ENCODE measurements around the gene INO80.

INO80 gene

DNA sequence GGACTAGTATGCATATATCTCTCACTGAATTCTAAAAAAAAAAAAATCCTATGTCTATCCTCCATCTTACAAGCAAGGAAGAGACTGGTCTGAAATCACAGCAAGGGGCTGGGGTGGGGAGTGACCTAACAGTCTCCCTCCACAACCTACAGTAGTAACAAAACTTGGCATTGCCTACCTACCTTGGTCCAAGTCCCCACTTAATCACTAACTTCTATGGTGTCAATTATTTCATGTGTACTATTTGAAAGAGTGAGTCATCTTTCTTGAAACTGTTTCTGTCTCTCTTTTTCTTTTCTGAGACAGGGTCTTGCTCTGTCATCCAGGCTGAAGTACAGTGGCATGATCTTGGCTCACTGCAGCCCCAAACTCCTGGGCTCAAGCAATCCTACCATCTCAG lies 126.0 kb downstream of the INO80 start:
- Mint-ChIP-seq H3K9me3 (no peaks in the 10 kb centered on the region), H3K4me1 (peaks cover 4 to 10% of the 10 kb centered on the region in 2 donors), H3K27ac (no peak overlapping the region), H3K27me3 (no peaks in the 10 kb centered on the region), H3K36me3 (peaks cover 38 to 52% of the 10 kb centered on the region in 2 donors), H3K4me3 (no peak overlapping the region)
- DNase-seq (no peak), ATAC-seq (replicated peaks) (no peak)

DNA sequence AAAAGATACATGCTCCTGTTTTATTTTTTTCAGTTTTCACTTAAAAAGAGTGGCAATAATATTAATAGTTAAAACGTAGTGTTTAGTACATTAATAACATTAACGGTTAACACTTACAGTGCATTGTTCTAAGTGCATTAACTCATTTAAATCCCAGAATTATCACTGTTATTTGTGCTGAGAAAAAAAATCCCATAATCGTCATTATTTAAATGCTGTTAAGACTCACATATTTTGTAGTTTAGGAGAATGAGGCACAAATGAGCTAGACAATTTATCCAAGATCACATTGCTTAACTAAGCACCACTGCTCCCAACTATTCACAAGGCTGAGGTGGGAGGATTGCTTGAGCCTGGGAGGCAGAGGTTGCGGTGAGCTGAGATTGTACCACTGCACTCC lies 127.9 kb downstream of the INO80 start:
- Mint-ChIP-seq H3K4me3 (no peak overlapping the region), H3K9me3 (no peaks in the 10 kb centered on the region), H3K4me1 (peaks cover 4 to 10% of the 10 kb centered on the region in 2 donors), H3K36me3 (peaks cover 31 to 47% of the 10 kb centered on the region in 2 donors), H3K27me3 (no peaks in the 10 kb centered on the region), H3K27ac (no peak overlapping the region)
- DNase-seq: no peak
- no peak for ATAC-seq (replicated peaks)

DNA sequence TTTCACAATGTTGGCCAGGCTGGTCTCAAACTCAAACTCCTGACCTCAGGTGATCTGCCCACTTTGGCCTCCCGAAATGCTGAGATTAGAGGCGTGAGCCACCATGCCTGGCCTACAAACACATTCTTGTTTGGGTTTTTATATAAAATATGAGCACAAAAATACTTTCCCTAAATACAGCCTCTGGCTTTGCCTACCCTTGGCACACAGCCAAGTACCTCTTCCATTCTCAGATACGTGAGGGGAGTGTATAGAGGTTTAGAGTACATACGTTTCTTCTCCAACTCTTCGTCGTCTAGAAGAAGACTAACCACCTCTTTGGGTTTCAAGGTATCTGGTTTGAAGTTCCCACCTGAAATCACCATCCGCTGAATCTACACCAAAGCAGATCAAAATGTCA lies 129.3 kb downstream of the INO80 start:
- no peak for ATAC-seq (replicated peaks)
- H3K36me3 Mint-ChIP-seq: peaks cover 40 to 50% of the 10 kb centered on the region in 2 donors

DNA sequence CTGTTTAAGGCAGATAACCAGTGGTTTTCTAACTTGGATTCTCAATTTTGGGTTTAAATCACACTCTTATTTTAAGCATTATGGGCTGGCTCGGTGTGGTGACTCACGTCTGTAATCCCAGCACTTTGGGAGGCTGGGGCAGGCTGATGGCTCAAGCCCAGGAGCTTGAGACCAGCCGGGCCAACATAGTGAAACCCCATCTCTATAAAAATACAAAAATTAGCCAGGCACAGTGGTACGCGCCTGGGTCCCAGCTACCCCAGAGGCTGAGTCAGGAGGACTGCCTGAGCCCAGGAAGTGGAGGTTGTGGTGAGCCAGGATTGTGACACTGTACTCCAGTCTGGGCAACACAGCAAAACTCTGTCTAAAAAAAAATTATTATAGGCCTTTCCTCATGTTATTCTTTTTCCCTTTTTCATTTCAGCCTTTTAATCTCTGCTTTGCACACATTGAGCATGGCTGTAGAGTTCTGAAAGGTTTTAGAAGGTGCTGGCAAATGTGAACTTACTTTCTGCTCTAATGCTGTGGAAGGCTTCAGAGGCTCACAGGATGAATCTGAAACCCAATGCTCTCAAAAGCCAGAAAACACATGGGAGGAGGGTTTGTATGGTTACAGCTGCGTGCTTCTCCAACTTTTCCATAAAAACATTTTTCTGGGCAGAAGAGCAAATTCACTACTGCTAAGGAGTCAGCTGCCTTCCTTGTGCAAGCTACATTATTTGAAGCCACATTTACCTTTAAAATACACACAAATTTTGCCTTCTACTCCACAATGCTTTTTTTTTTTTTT lies 130.3 kb downstream of the INO80 start:
- ATAC-seq (replicated peaks) (no peak), DNase-seq (no peak)
- peaks cover 39 to 49% of the 10 kb centered on the region in 2 donors for H3K36me3 Mint-ChIP-seq
- peaks cover 0 to under 1% of the 10 kb centered on the region in 2 donors for H3K4me1 Mint-ChIP-seq
- no peak overlapping the region for H3K4me3 Mint-ChIP-seq
- H3K9me3 Mint-ChIP-seq: no peaks in the 10 kb centered on the region
- no peak overlapping the region for H3K27ac Mint-ChIP-seq
- no peaks in the 10 kb centered on the region for H3K27me3 Mint-ChIP-seq

More for the DNA sequence above, 129.3 kb downstream of the INO80 start:
- Mint-ChIP-seq H3K9me3 (no peaks in the 10 kb centered on the region), H3K4me1 (peaks cover 4 to 10% of the 10 kb centered on the region in 2 donors), H3K4me3 (no peak overlapping the region), H3K27ac (no peak overlapping the region), H3K27me3 (no peaks in the 10 kb centered on the region)
- no peak for DNase-seq

DNA sequence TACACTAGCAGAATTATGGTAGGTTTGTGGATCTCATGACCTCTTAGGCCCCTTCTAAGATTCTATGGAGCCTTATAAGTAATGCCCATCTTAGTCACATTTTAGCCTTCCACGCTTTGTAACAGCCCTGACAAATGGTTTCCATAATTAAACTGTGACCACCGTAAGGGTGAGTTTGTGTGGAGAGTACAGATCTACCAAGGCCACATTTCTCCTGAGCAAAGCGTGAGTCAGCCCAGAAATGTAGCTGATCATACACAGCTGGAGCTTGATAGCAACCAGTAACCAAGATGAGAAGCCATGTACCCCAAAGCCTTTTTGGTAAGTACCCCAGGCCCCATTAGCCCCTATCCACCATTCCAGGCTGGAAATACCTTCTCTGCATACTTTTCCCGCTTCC lies 131.1 kb downstream of the INO80 start:
- Mint-ChIP-seq H3K36me3 (peaks cover 41 to 46% of the 10 kb centered on the region in 2 donors), H3K27ac (no peak overlapping the region), H3K4me3 (no peak overlapping the region), H3K27me3 (no peaks in the 10 kb centered on the region), H3K4me1 (no peaks in the 10 kb centered on the region), H3K9me3 (no peaks in the 10 kb centered on the region)
- ATAC-seq (replicated peaks) (no peak), DNase-seq (no peak)

DNA sequence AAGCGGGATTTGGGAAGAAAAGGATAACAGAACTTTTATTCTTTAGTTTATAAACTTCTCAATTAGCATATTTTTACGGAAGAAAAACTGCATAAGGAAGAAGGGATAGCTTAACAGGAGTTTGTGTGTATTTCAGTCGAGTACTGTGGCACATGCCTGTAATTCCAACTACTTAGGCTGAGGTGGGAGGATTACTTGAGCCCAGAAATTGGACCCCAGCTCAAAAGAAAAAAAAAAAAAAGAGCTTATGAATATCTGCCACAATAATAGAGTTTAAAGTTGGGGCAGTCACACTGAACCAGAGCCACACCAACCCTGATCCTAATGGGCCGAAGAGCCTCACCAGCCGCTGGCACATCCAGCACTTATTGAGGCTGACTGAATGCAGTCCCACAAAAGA lies 131.7 kb downstream of the INO80 start:
- Mint-ChIP-seq H3K4me1 (no peaks in the 10 kb centered on the region), H3K27me3 (no peaks in the 10 kb centered on the region), H3K9me3 (no peaks in the 10 kb centered on the region), H3K27ac (no peak overlapping the region), H3K4me3 (no peak overlapping the region), H3K36me3 (peaks cover 40 to 46% of the 10 kb centered on the region in 2 donors)
- DNase-seq: no peak
- ATAC-seq (replicated peaks): no peak

DNA sequence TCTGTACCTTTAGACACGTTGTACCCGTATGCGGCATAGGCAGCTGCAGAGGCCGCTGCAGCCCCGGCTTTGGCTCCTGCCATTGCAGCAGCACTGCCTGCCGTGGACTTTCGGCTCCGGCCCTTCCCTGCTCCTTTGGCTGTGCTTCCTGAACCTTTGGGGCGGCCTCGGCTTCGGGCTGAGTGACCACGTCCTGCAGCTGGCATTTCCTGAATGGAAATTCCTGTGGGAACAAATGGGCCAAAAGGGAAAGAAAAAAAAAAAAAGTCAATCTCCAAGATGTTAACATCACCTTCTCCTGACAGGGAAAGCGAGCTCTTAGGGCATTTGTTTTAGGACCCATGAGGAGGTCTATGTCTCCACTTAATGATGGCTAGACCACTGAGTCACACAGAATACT lies 133.2 kb downstream of the INO80 start:
- DNase-seq (no peak), ATAC-seq (replicated peaks) (no peak)
- Mint-ChIP-seq H3K36me3 (peaks cover 47 to 52% of the 10 kb centered on the region in 2 donors), H3K4me1 (no peaks in the 10 kb centered on the region), H3K27ac (peak overlapping the region; percentile 25), H3K9me3 (no peaks in the 10 kb centered on the region), H3K4me3 (no peak overlapping the region), H3K27me3 (no peaks in the 10 kb centered on the region)

DNA sequence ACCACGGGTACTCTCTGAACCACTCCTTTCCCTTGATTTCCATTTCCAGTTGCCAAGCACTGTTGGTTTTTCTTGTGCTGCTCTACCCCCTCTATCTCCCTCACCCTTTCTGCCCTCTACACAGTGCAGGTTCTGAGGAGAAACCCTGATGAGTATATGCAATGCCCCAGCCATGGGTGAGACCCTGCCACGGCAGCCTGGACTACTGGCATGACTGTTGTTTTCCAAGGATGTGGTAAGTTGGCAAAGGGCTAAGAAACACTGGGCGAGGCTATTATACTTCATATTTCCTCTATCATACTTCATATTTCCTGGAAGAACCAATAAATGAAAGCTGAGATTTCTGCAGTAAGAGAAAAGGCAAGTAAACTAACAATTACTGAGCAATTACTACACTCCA lies 134.9 kb downstream of the INO80 start:
- Mint-ChIP-seq H3K4me1 (no peaks in the 10 kb centered on the region), H3K27me3 (no peaks in the 10 kb centered on the region), H3K4me3 (no peak overlapping the region), H3K9me3 (no peaks in the 10 kb centered on the region), H3K36me3 (peaks cover 47 to 58% of the 10 kb centered on the region in 2 donors), H3K27ac (no peak overlapping the region)
- DNase-seq (no peak), ATAC-seq (replicated peaks) (no peak)

DNA sequence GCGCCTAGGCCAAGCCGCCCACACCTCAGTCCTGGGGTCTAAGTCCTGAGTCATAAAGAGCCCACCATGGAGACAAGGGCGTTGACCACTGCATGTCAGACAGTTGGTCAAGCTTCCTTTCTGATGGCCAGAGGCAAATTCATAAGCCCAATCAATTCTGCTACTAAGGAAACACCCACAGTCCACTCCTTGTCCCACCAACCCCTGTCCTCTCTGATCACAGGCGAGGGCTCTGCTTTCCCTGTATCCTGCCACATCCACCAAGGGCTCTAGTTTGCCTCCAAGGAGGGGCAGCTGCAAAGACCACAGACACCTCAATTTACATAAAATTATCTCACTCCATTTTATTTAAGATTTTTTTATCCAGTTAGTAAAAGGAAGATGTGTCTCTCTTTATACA lies 137.5 kb downstream of the INO80 start:
- ATAC-seq (replicated peaks) (no peak), DNase-seq (no peak)
- H3K27me3 Mint-ChIP-seq: no peaks in the 10 kb centered on the region
- no peaks in the 10 kb centered on the region for H3K4me1 Mint-ChIP-seq
- peaks cover 51 to 53% of the 10 kb centered on the region in 2 donors for H3K36me3 Mint-ChIP-seq
- H3K27ac Mint-ChIP-seq: no peak overlapping the region
- no peaks in the 10 kb centered on the region for H3K9me3 Mint-ChIP-seq
- H3K4me3 Mint-ChIP-seq: no peak overlapping the region

DNA sequence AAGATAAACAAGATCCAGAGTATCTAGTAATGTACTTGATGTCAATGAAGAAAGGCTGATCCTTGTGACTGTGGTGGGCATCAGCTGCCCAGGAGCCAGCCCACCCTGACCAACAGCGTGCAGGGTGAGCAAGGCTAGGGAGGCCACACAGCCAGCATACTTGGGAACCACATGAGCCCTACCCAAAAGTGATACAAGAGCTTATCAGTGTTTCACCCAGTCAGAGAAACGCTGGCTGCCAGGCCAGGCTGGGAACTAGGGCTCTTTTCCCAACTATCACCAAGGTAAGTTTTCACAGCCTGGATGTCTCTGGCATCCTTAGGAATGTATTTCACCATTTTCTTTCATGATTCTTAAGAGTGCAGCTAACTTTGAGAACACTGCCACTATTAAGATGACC lies 137.9 kb downstream of the INO80 start:
- Mint-ChIP-seq H3K36me3 (peaks cover 51 to 52% of the 10 kb centered on the region in 2 donors), H3K9me3 (no peaks in the 10 kb centered on the region), H3K4me3 (no peak overlapping the region), H3K27me3 (no peaks in the 10 kb centered on the region), H3K27ac (no peak overlapping the region), H3K4me1 (no peaks in the 10 kb centered on the region)
- ATAC-seq (replicated peaks) (no peak), DNase-seq (no peak)

DNA sequence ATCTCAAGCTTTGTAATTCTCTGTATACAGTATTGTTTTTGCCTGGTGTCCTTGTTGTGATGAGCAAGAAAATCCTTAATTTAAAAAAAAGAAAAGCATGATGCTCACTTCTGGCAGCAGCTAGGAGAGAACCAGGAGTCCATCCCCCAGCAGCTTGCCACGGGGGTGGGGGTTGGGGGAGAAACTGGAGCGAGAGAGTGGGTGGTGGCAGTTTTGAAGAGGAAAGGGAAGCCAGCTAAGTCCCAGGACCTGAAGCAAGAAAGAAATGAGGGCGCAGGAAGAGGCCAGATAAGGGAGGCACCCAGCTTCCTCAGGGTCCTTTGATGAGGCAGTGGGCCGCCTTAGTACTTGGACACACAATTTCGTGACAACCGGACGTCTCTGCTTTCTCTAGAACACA lies 139.3 kb downstream of the INO80 start:
- H3K27ac Mint-ChIP-seq: no peak overlapping the region
- no peaks in the 10 kb centered on the region for H3K27me3 Mint-ChIP-seq
- no peaks in the 10 kb centered on the region for H3K9me3 Mint-ChIP-seq
- ATAC-seq (replicated peaks): no peak
- H3K4me1 Mint-ChIP-seq: no peaks in the 10 kb centered on the region
- peaks cover 40 to 46% of the 10 kb centered on the region in 2 donors for H3K36me3 Mint-ChIP-seq
- H3K4me3 Mint-ChIP-seq: no peak overlapping the region
- no peak for DNase-seq

DNA sequence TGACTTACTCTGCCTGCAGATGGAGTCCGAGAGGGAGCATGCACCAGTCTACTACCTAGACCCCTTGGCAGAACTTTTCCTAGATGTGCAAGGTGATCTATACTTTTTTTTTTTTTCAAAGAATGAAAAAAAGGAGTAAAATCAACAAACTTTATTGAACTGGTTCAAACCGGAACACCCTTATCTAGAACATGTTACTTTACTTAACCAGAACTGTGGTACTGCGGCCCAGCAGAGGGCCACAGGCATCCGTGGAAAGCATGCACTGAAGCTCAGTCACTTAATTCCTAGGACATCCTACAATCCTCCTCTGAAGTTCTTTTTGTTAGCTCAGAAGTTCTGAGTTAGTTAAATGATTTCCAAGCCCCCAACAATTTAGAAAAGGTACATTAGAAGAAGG lies 141.2 kb downstream of the INO80 start:
- ATAC-seq (replicated peaks) (no peak), DNase-seq (no peak)
- no peaks in the 10 kb centered on the region for H3K27me3 Mint-ChIP-seq
- no peak overlapping the region for H3K27ac Mint-ChIP-seq
- H3K4me3 Mint-ChIP-seq: no peak overlapping the region
- H3K4me1 Mint-ChIP-seq: no peaks in the 10 kb centered on the region
- peaks cover 29 to 32% of the 10 kb centered on the region in 2 donors for H3K36me3 Mint-ChIP-seq
- no peaks in the 10 kb centered on the region for H3K9me3 Mint-ChIP-seq

DNA sequence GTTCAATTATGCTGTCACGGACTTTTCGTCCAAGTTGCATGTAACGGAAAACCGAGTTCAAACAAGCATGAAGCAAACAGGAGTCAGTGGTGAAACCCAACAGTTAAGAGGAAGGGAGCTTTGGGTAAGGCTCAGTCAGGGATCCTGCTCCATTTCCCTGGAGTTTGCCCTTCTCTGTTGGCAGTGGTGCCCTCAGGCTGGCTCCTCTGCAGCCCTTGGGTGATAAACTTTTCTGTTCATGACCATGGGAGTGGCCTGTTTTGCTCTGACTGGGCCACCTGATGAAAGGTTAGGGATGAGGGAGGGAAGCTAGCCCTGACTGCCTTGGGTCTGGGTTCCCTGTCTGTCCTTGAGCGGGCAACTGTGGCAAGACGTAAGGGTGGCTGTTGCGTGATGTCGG lies 146.7 kb downstream of the INO80 start:
- ATAC-seq (replicated peaks): no peak
- Mint-ChIP-seq H3K9me3 (no peaks in the 10 kb centered on the region), H3K27me3 (no peaks in the 10 kb centered on the region), H3K36me3 (peaks cover 0 to 3% of the 10 kb centered on the region in 2 donors), H3K4me1 (peaks cover 0 to 3% of the 10 kb centered on the region in 2 donors), H3K27ac (no peak overlapping the region), H3K4me3 (no peak overlapping the region)
- no peak for DNase-seq

DNA sequence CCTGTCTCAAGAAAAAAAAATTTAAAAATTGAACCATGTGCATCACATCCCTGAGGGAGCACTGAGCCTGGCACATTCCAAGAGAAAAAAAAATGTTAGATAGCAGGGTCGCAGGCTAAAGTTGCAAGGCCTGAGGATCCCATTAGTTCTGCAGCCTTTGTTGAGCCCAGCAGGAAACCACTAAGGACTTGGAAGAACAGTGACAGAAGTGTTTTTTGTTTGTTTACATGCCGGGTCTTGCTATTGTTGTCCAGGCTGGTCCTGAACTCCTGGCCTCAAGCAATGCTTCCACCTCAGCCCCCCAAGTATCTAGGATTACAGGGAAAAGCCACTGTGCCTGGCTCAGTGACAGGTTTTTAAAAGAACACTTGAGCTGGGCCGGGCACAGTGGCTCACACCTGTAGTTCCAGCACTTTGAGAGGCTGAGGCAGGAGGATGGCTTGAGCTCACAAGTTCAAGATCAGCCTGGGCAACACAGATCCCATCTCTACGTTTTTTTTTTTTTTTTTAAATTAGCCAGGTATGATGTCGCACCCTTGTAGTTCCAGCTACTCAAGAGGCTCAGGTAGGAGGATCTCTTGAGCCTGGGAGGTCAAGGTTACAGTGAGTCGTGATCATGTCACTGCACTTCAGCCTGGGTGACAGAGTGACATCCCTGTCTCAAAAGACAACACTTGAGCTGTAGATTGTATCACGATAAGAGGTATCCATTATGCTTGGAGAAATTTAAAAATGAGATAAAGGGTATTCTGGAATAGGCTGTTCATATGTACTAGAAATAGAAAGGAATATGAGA lies 147.6 kb downstream of the INO80 start:
- Mint-ChIP-seq H3K36me3 (no peaks in the 10 kb centered on the region), H3K4me3 (no peak overlapping the region), H3K9me3 (no peaks in the 10 kb centered on the region), H3K27me3 (no peaks in the 10 kb centered on the region), H3K27ac (no peak overlapping the region), H3K4me1 (peaks cover 0 to 3% of the 10 kb centered on the region in 2 donors)
- no peak for DNase-seq
- ATAC-seq (replicated peaks): no peak

DNA sequence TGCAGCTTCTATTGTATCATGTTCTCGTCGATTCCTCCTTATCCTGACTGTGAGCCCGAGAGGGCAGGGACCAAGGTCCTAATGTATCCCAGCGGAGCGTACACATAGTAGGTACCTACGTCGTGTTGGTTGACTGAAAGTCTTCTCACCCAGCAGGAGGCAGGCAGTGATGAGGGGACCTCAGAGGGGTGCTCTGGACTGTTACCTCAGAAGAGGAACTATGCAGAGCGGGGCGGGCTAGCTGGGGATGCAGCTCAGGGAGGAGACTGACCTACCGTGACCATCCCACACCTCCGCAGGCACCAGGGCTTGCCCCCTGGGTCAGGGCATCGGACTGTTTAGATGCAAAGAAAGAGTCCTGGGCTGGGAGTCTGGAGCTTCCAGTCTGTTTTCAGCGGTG lies 151.4 kb downstream of the INO80 start:
- H3K4me3 Mint-ChIP-seq: no peak overlapping the region
- no peaks in the 10 kb centered on the region for H3K9me3 Mint-ChIP-seq
- peaks cover 9 to 11% of the 10 kb centered on the region in 2 donors for H3K4me1 Mint-ChIP-seq
- H3K36me3 Mint-ChIP-seq: no peaks in the 10 kb centered on the region
- no peaks in the 10 kb centered on the region for H3K27me3 Mint-ChIP-seq
- DNase-seq (no peak), ATAC-seq (replicated peaks) (peak in 1 of 2 donors; percentile 38)
- H3K27ac Mint-ChIP-seq: no peak overlapping the region
